Upper lobe of right lung (tissue), 1 donor: ENCODE results near the gene PTPRR. TPM values are rescaled to one million over a fixed set of nuclear protein-coding genes. Genes with fewer than 3 reads are reported as not detected.

Experiments used
- ATAC-seq: fragments of 200-7000 bp; cut with Tn5 transposase; one replicate; pipeline ENCODE4 v1.9.1; 2020; ENCODE audit warnings: mild to moderate bottlenecking, moderate library complexity
- DNase-seq: peaks from one replicate; pipeline ENCODE4 v3.0.0-alpha.2; 2020
- H3K27ac ChIP-seq: fragments of 200-600 bp; one replicate; pipeline ENCODE4 v1.8.0; 2022
- H3K27me3 ChIP-seq: fragments of 200-600 bp; one replicate; pipeline ENCODE4 v1.8.0; 2022; ENCODE audit warnings: mild to moderate bottlenecking
- H3K36me3 ChIP-seq: fragments of 200-600 bp; one replicate; pipeline ENCODE4 v1.8.0; 2022
- H3K4me1 ChIP-seq: fragments of 200-600 bp; one replicate; pipeline ENCODE4 v1.8.0; 2022
- H3K4me3 ChIP-seq: fragments of 200-600 bp; one replicate; pipeline ENCODE4 v1.8.0; 2022; ENCODE audit warnings: mild to moderate bottlenecking
- H3K9me3 ChIP-seq: fragments of 200-600 bp; one replicate; pipeline ENCODE4 v1.8.0; 2022
- intact Hi-C: fragments of 100-400 bp; cut with DNase I; formaldehyde crosslinking; loops from one replicate; pipeline ENCODE4 v1.11.0; 2022
- total RNA-seq: library from RNA; stranded (reverse); fragmentation: NEBNext Ultra II Directional; extraction: Animal tissue kit (Norgen Biotek cat#: 25700); gene quantifications from one replicate; pipeline ENCODE4 v1.2.1, GENCODE V29; 2021
- TF ChIP-seq, protein P1 (sequence below): fragments of 200-600 bp; IDR thresholded peaks from one replicate; pipeline ENCODE4 v1.8.0; 2022; ENCODE audit warnings: antibody characterized with exemption
- donor health status: DM: no; HTN: yes; CAD: no; lungs with severe emphysema.

PTPRR gene
- total RNA-seq, 1 donor from 2014 or later = 5.1 TPM

DNA sequence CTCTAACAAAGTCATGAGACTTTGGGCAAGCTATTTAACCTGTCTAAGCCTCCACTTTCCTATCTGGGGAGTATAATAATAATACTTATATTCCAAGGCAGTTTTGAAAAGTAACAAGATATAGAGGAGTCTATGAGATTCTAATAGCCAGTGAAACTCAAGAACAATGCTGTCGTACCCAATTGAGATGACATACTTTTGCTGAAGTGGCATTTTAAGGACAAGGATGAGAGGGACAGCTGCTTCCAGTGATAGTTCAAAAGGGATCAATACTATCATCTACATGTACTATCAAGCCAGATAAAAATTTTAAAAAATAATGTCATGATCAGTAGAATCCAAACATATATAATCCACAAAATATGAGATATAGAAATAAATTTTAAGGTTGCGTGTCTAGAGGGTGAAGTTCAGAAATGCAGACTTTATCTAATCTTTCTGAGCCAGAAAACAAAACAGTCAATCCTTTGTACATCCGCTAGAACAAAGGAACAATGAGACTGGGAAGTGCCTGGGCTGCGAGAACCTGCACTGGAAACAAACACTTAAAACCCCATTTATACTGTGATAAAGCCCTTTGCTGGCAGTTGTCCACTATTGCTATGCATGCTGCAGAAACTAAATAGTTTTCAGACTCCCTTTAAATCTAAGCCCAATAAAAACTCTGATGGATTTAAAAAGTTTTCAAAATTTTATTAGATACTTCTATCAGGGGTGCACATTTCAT, 321.9 kb downstream of the PTPRR start:
- no peaks in the 10 kb centered on the region for H3K9me3 ChIP-seq
- intact Hi-C loops = loop anchor here (10.0 kb wide), 1 partner anchor 116 kb away; no protein-coding TSS in a partner anchor
- no peak for ATAC-seq
- TF ChIP-seq, protein P1, sequence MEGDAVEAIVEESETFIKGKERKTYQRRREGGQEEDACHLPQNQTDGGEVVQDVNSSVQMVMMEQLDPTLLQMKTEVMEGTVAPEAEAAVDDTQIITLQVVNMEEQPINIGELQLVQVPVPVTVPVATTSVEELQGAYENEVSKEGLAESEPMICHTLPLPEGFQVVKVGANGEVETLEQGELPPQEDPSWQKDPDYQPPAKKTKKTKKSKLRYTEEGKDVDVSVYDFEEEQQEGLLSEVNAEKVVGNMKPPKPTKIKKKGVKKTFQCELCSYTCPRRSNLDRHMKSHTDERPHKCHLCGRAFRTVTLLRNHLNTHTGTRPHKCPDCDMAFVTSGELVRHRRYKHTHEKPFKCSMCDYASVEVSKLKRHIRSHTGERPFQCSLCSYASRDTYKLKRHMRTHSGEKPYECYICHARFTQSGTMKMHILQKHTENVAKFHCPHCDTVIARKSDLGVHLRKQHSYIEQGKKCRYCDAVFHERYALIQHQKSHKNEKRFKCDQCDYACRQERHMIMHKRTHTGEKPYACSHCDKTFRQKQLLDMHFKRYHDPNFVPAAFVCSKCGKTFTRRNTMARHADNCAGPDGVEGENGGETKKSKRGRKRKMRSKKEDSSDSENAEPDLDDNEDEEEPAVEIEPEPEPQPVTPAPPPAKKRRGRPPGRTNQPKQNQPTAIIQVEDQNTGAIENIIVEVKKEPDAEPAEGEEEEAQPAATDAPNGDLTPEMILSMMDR = no peak
- peaks cover under 1% of the 10 kb centered on the region for H3K27me3 ChIP-seq
- no peak for DNase-seq
- H3K4me1 ChIP-seq = no peaks in the 10 kb centered on the region
- H3K4me3 ChIP-seq = no peak overlapping the region
- no peak overlapping the region for H3K27ac ChIP-seq
- H3K36me3 ChIP-seq = peaks cover 11% of the 10 kb centered on the region

DNA sequence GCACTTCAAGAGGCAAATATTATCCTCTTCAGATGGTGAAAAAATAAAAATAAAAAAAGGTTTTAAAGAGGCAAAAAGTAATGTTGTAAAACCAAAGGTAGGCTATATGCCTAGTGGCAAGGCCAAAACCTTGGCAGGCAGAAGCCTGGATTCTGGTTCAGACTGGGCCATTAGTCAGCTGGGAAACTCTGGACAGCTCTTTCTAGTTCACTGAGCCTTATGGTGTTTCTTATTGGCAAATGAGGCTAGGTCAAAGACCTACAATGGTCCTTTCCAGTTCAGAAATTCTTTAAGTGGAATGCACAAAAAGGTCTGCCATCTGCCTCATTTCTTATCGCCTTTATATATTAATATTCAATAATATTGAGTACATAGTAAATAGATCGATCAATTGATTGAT, 327.9 kb downstream of the PTPRR start:
- DNase-seq (no peak), ATAC-seq (no peak)
- Histone ChIP-seq H3K27ac (no peak overlapping the region), H3K36me3 (peaks cover 18% of the 10 kb centered on the region), H3K9me3 (no peaks in the 10 kb centered on the region), H3K4me1 (no peaks in the 10 kb centered on the region), H3K4me3 (no peak overlapping the region), H3K27me3 (peaks cover 4% of the 10 kb centered on the region)
- intact Hi-C loops = loop anchor here (10.0 kb wide), 1 partner anchor 122 kb away; no protein-coding TSS in a partner anchor
- TF ChIP-seq, protein P1 = no peak

DNA sequence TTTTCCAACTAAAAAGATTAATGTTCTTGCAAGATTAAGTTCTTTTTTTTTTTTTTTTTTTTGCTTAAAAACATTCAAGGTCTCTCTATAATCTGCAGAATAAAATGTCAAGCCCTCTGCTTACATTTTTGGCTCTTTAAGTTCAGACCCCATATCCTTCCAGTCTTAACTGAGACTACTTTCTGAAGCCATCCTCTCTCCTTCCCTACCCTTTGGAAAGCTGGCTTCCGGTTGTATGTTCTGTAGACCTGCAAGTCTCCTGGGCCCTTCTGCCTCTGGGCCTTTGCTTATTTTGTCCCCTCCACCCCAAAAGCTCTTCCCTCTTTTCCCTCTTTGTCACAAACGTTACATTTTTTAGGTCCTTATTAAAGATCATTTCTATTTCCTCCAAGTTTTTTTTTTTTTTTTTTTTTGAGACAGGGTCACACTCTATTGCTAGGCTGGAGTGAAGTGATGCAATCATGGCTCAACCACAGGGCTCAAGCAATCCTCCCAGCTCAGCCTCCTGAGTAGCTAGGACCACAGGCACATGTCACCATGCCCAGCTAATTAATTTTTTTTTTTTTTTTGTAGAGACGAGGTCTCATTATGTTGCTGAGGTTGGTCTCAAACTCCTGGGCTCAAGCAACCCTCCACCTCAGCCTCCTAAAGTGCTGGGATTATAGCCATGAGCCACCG, 329.9 kb downstream of the PTPRR start:
- Histone ChIP-seq H3K36me3 (peaks cover 14% of the 10 kb centered on the region), H3K9me3 (no peaks in the 10 kb centered on the region), H3K4me3 (no peak overlapping the region), H3K27ac (no peak overlapping the region), H3K27me3 (peaks cover 4% of the 10 kb centered on the region), H3K4me1 (no peaks in the 10 kb centered on the region)
- DNase-seq (no peak), ATAC-seq (no peak)
- intact Hi-C loops = loop anchor here (10.0 kb wide), 1 partner anchor 124 kb away; no protein-coding TSS in a partner anchor
- TF ChIP-seq, protein P1 = no peak

DNA sequence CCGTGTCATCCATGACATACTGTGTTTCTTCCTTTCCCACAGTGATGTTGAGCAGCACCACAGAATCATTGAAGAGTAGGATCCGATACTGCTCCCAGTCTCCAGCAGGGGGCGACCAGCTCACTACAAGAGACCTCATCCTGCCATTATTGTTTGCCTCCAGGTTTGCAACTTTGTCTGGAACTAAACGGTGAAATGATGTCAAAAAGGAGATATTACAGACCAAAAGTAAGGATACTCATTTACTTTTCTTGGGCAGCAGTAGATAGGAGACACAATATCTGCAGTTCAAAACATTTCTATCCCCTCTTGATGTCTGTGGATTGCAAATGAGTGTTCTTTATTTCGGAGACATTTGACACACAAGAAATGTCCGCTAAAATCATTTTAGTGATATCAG, 330.5 kb downstream of the PTPRR start:
- DNase-seq = peak; percentile 80
- H3K4me1 ChIP-seq = no peaks in the 10 kb centered on the region
- intact Hi-C loops = loop anchor here (10.0 kb wide), 1 partner anchor 125 kb away; no protein-coding TSS in a partner anchor
- peak; percentile 93 for ATAC-seq
- H3K27ac ChIP-seq = no peak overlapping the region
- peaks cover 14% of the 10 kb centered on the region for H3K36me3 ChIP-seq
- peaks cover 4% of the 10 kb centered on the region for H3K27me3 ChIP-seq
- no peak overlapping the region for H3K4me3 ChIP-seq
- H3K9me3 ChIP-seq = no peaks in the 10 kb centered on the region
- TF ChIP-seq, protein P1 = peak; percentile 88

Other genes starting within 250 kb of the PTPRR start
- gene TSPAN8, start 237.3 kb upstream of the PTPRR start, total RNA-seq = 11.2 TPM